GM19351 (cell line): Measurements from ENCODE around the gene KMT5B.

Experiments used
- ATAC-seq: cut with Tn5 transposase; IDR thresholded peaks from one replicate; pipeline ENCODE4 v1.9.1; 2021; ENCODE audit warnings: mild to moderate bottlenecking, moderate library complexity; ENCODE audit not compliant: unreplicated experiment

Gene KMT5B

GRCh38 chr11:68146704-68147474 lies 66.2 kb downstream of the KMT5B start:
- ATAC-seq = no peak

GRCh38 chr11:68146010-68146540 lies 67.0 kb downstream of the KMT5B start:
- ATAC-seq = no peak

GRCh38 chr11:68145120-68145866 lies 67.8 kb downstream of the KMT5B start:
- ATAC-seq = no peak

- no peak for ATAC-seq
Observed at GRCh38 chr11:68143310-68143689, 69.8 kb downstream of the KMT5B start.

- ATAC-seq = no peak
Observed at GRCh38 chr11:68142441-68143309, 70.4 kb downstream of the KMT5B start.

GRCh38 chr11:68142028-68142412 lies 71.1 kb downstream of the KMT5B start:
- ATAC-seq = no peak

GRCh38 chr11:68141246-68142027 lies 71.7 kb downstream of the KMT5B start:
- ATAC-seq = no peak

- ATAC-seq = no peak
Observed at GRCh38 chr11:68140496-68141245, 72.4 kb downstream of the KMT5B start.

- ATAC-seq = no peak
Observed at GRCh38 chr11:68138237-68138636, 74.9 kb downstream of the KMT5B start.

GRCh38 chr11:68137833-68138232 lies 75.3 kb downstream of the KMT5B start:
- ATAC-seq = no peak

GRCh38 chr11:68136866-68137265 lies 76.2 kb downstream of the KMT5B start:
- no peak for ATAC-seq

- ATAC-seq = no peak
Observed at GRCh38 chr11:68135161-68135560, 77.9 kb downstream of the KMT5B start.

- no peak for ATAC-seq
Observed at GRCh38 chr11:68133761-68134160, 79.3 kb downstream of the KMT5B start.

- ATAC-seq = no peak
Observed at GRCh38 chr11:68130121-68130520, 83.0 kb downstream of the KMT5B start.

GRCh38 chr11:68128682-68129327 lies 84.3 kb downstream of the KMT5B start:
- ATAC-seq = no peak

- ATAC-seq = no peak
Observed at GRCh38 chr11:68127714-68128681, 85.1 kb downstream of the KMT5B start.

GRCh38 chr11:68125164-68125563 lies 87.9 kb downstream of the KMT5B start:
- ATAC-seq = no peak

- ATAC-seq = no peak
Observed at GRCh38 chr11:68122936-68123539, 90.1 kb downstream of the KMT5B start.
